ENCODE measurements around the gene HLA-DOA. TPM values are rescaled to one million over a fixed set of nuclear protein-coding genes. Genes with fewer than 3 reads are reported as not detected.

Gene HLA-DOA
- total RNA-seq, 1 donor = not detected

GRCh38 chr6:33028220-33028849 is 18.9 kb upstream of the HLA-DOA start:
- H3K4me3 ChIP-seq (ENCODE audit: low read depth, low read length) = no peak overlapping the region
- no peak for DNase-seq (ENCODE audit: low read depth)
- no peak for TF ChIP-seq CTCF (IDR thresholded peaks at IDR 0.05; ENCODE audit: insufficient read depth, low read depth, low read length)

- no peak for TF ChIP-seq CTCF (IDR thresholded peaks at IDR 0.05; ENCODE audit: insufficient read depth, low read depth, low read length)
- no peak for DNase-seq (ENCODE audit: low read depth)
- no peak overlapping the region for H3K4me3 ChIP-seq (ENCODE audit: low read depth, low read length)
Observed at GRCh38 chr6:33024521-33024920, 15.1 kb upstream of the HLA-DOA start.

- no peak overlapping the region for H3K4me3 ChIP-seq (ENCODE audit: low read depth, low read length)
- no peak for TF ChIP-seq CTCF (IDR thresholded peaks at IDR 0.05; ENCODE audit: insufficient read depth, low read depth, low read length)
- DNase-seq (ENCODE audit: low read depth) = no peak
Observed at GRCh38 chr6:33023536-33023935, 14.1 kb upstream of the HLA-DOA start.

- no peak overlapping the region for H3K4me3 ChIP-seq (ENCODE audit: low read depth, low read length)
- no peak for TF ChIP-seq CTCF (IDR thresholded peaks at IDR 0.05; ENCODE audit: insufficient read depth, low read depth, low read length)
- no peak for DNase-seq (ENCODE audit: low read depth)
Observed at GRCh38 chr6:33021917-33022316, 12.5 kb upstream of the HLA-DOA start.

- no peak overlapping the region for H3K4me3 ChIP-seq (ENCODE audit: low read depth, low read length)
- TF ChIP-seq CTCF (IDR thresholded peaks at IDR 0.05; ENCODE audit: insufficient read depth, low read depth, low read length) = no peak
- no peak for DNase-seq (ENCODE audit: low read depth)
Observed at GRCh38 chr6:33019372-33019771, 10.0 kb upstream of the HLA-DOA start.

- peak overlapping the region; percentile 10 for H3K4me3 ChIP-seq (ENCODE audit: low read depth, low read length)
- TF ChIP-seq CTCF (IDR thresholded peaks at IDR 0.05; ENCODE audit: insufficient read depth, low read depth, low read length) = no peak
- peak; percentile 76 for DNase-seq (ENCODE audit: low read depth)
Observed at GRCh38 chr6:33018904-33019303, 9.5 kb upstream of the HLA-DOA start.

- DNase-seq (ENCODE audit: low read depth) = no peak
- no peak overlapping the region for H3K4me3 ChIP-seq (ENCODE audit: low read depth, low read length)
- TF ChIP-seq CTCF (IDR thresholded peaks at IDR 0.05; ENCODE audit: insufficient read depth, low read depth, low read length) = no peak
Observed at GRCh38 chr6:33018418-33018817, 9.0 kb upstream of the HLA-DOA start.
